ENCODE results near the gene UNC5C. TPM values are rescaled to one million over a fixed set of nuclear protein-coding genes. Genes with fewer than 3 reads are reported as not detected.

The UNC5C gene
- total RNA-seq, 1 donor from 2014 or later = 0.97 TPM

GRCh38 chr4:95541094-95541493, 7.7 kb downstream of the UNC5C start:
- H3K27ac Mint-ChIP-seq (ENCODE audit: unreplicated experiment) = no peak overlapping the region
- no peak for DNase-seq (ENCODE audit: low spot score)
- H3K27me3 Mint-ChIP-seq (ENCODE audit: unreplicated experiment) = no peaks in the 10 kb centered on the region
- no peak overlapping the region for H3K4me3 Mint-ChIP-seq (ENCODE audit: unreplicated experiment)
- peaks cover 4% of the 10 kb centered on the region for H3K4me1 Mint-ChIP-seq (ENCODE audit: unreplicated experiment)
- H3K36me3 Mint-ChIP-seq (ENCODE audit: low read depth, unreplicated experiment) = no peaks in the 10 kb centered on the region
- TF ChIP-seq, protein P1, sequence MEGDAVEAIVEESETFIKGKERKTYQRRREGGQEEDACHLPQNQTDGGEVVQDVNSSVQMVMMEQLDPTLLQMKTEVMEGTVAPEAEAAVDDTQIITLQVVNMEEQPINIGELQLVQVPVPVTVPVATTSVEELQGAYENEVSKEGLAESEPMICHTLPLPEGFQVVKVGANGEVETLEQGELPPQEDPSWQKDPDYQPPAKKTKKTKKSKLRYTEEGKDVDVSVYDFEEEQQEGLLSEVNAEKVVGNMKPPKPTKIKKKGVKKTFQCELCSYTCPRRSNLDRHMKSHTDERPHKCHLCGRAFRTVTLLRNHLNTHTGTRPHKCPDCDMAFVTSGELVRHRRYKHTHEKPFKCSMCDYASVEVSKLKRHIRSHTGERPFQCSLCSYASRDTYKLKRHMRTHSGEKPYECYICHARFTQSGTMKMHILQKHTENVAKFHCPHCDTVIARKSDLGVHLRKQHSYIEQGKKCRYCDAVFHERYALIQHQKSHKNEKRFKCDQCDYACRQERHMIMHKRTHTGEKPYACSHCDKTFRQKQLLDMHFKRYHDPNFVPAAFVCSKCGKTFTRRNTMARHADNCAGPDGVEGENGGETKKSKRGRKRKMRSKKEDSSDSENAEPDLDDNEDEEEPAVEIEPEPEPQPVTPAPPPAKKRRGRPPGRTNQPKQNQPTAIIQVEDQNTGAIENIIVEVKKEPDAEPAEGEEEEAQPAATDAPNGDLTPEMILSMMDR (IDR thresholded peaks at IDR 0.05; ENCODE audit: unreplicated experiment) = no peak
- no peaks in the 10 kb centered on the region for H3K9me3 Mint-ChIP-seq (ENCODE audit: unreplicated experiment)

DNA sequence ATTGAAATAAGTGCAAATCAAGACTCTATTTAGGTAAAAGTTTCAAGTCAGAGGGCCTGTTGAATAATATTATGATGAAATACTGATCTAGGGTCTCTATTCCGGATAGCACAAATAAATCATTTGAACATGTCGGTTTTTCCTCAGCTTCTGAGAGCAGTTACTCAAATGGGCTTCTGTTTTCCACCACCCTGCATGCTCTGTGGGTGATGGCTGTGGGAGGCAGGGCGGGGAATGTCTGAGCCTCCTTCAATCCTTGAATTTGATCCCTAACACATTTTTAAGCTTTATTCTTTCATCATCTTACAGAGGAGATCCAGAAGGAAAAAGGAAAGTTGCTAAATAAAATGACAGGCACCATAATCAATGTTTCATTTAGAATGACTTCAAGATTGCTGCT, 8.5 kb downstream of the UNC5C start:
- no peak for DNase-seq (ENCODE audit: low spot score)
- no peaks in the 10 kb centered on the region for H3K4me1 Mint-ChIP-seq (ENCODE audit: unreplicated experiment)
- no peak overlapping the region for H3K4me3 Mint-ChIP-seq (ENCODE audit: unreplicated experiment)
- H3K36me3 Mint-ChIP-seq (ENCODE audit: low read depth, unreplicated experiment) = no peaks in the 10 kb centered on the region
- TF ChIP-seq, protein P1 (IDR thresholded peaks at IDR 0.05; ENCODE audit: unreplicated experiment) = no peak
- H3K27ac Mint-ChIP-seq (ENCODE audit: unreplicated experiment) = no peak overlapping the region
- no peaks in the 10 kb centered on the region for H3K9me3 Mint-ChIP-seq (ENCODE audit: unreplicated experiment)
- H3K27me3 Mint-ChIP-seq (ENCODE audit: unreplicated experiment) = no peaks in the 10 kb centered on the region

GRCh38 chr4:95539106-95539505, 9.7 kb downstream of the UNC5C start:
- H3K4me1 Mint-ChIP-seq (ENCODE audit: unreplicated experiment) = no peaks in the 10 kb centered on the region
- H3K36me3 Mint-ChIP-seq (ENCODE audit: low read depth, unreplicated experiment) = no peaks in the 10 kb centered on the region
- H3K27ac Mint-ChIP-seq (ENCODE audit: unreplicated experiment) = no peak overlapping the region
- H3K9me3 Mint-ChIP-seq (ENCODE audit: unreplicated experiment) = no peaks in the 10 kb centered on the region
- H3K27me3 Mint-ChIP-seq (ENCODE audit: unreplicated experiment) = no peaks in the 10 kb centered on the region
- TF ChIP-seq, protein P1 (IDR thresholded peaks at IDR 0.05; ENCODE audit: unreplicated experiment) = no peak
- no peak overlapping the region for H3K4me3 Mint-ChIP-seq (ENCODE audit: unreplicated experiment)
- no peak for DNase-seq (ENCODE audit: low spot score)

- DNase-seq (ENCODE audit: low spot score) = no peak
- TF ChIP-seq, protein P1 (IDR thresholded peaks at IDR 0.05; ENCODE audit: unreplicated experiment) = no peak
- Mint-ChIP-seq H3K4me1 (ENCODE audit: unreplicated experiment) (no peaks in the 10 kb centered on the region), H3K9me3 (ENCODE audit: unreplicated experiment) (no peaks in the 10 kb centered on the region), H3K27ac (ENCODE audit: unreplicated experiment) (no peak overlapping the region), H3K27me3 (ENCODE audit: unreplicated experiment) (no peaks in the 10 kb centered on the region), H3K36me3 (ENCODE audit: low read depth, unreplicated experiment) (no peaks in the 10 kb centered on the region), H3K4me3 (ENCODE audit: unreplicated experiment) (no peak overlapping the region)
These were observed 10.8 kb downstream of the UNC5C start for GRCh38 chr4:95537863-95538488.

- no peaks in the 10 kb centered on the region for H3K27me3 Mint-ChIP-seq (ENCODE audit: unreplicated experiment)
- H3K9me3 Mint-ChIP-seq (ENCODE audit: unreplicated experiment) = no peaks in the 10 kb centered on the region
- TF ChIP-seq, protein P1 (IDR thresholded peaks at IDR 0.05; ENCODE audit: unreplicated experiment) = no peak
- H3K36me3 Mint-ChIP-seq (ENCODE audit: low read depth, unreplicated experiment) = no peaks in the 10 kb centered on the region
- no peak overlapping the region for H3K27ac Mint-ChIP-seq (ENCODE audit: unreplicated experiment)
- no peak overlapping the region for H3K4me3 Mint-ChIP-seq (ENCODE audit: unreplicated experiment)
- DNase-seq (ENCODE audit: low spot score) = no peak
- no peaks in the 10 kb centered on the region for H3K4me1 Mint-ChIP-seq (ENCODE audit: unreplicated experiment)
These were observed 11.6 kb downstream of the UNC5C start for GRCh38 chr4:95537191-95537590.
